WTC11 (cell line): Measurements from ENCODE around the gene PEAR1.

Experiments used
- AFF4 ChIP-seq: sonication (generic); formaldehyde crosslinking; IDR thresholded peaks from 2 replicates; pipeline ENCODE4 v1.8.1; 2023; ENCODE audit warnings: mild to moderate bottlenecking, missing genetic modification reagents, borderline replicate concordance
- ARID4B ChIP-seq: sonication (generic); formaldehyde crosslinking; IDR thresholded peaks from 2 replicates; pipeline ENCODE4 v1.8.0; 2023; ENCODE audit warnings: missing genetic modification reagents, mild to moderate bottlenecking, borderline replicate concordance
- ATF3 ChIP-seq: sonication (generic); formaldehyde crosslinking; conservative IDR thresholded peaks from 2 replicates; pipeline ENCODE4 v1.8.1; 2022; ENCODE audit warnings: mild to moderate bottlenecking, missing genetic modification reagents
- CBFB ChIP-seq: sonication (generic); formaldehyde crosslinking; IDR thresholded peaks from 2 replicates; pipeline ENCODE4 v1.8.1; 2022; ENCODE audit warnings: mild to moderate bottlenecking, low read depth, missing genetic modification reagents
- CTCF ChIP-seq: fragments of 200-600 bp; IDR thresholded peaks from 2 replicates; pipeline ENCODE4 v1.8.0; 2022; ENCODE audit warnings: antibody characterized with exemption
- ERG ChIP-seq: fragments of 250-450 bp; sonication (Bioruptor Pico); IDR thresholded peaks from 2 replicates; pipeline ENCODE4 v1.8.0; 2021; ENCODE audit warnings: mild to moderate bottlenecking
- ESRRA ChIP-seq: sonication (generic); formaldehyde crosslinking; IDR thresholded peaks from 2 replicates; pipeline ENCODE4 v1.8.1; 2022; ENCODE audit warnings: mild to moderate bottlenecking, missing genetic modification reagents, borderline replicate concordance
- FOXJ3 ChIP-seq: sonication (generic); formaldehyde crosslinking; IDR thresholded peaks from 2 replicates; pipeline ENCODE4 v1.9.0; 2021; ENCODE audit warnings: missing genetic modification reagents, mild to moderate bottlenecking, borderline replicate concordance
- NR2C2 ChIP-seq: sonication (generic); formaldehyde crosslinking; IDR thresholded peaks from 2 replicates; pipeline ENCODE4 v1.8.0; 2022; ENCODE audit warnings: mild to moderate bottlenecking, missing genetic modification reagents
- NR3C1 ChIP-seq: sonication (generic); formaldehyde crosslinking; conservative IDR thresholded peaks from 2 replicates; pipeline ENCODE4 v1.8.1; 2023; ENCODE audit warnings: low read depth, mild to moderate bottlenecking, missing genetic modification reagents
- PRRX2 ChIP-seq: fragments of 250-450 bp; sonication (Bioruptor Pico); IDR thresholded peaks from 2 replicates; pipeline ENCODE4 v1.8.0; 2021; ENCODE audit warnings: mild to moderate bottlenecking
- TEAD1 ChIP-seq: sonication (generic); formaldehyde crosslinking; IDR thresholded peaks from 2 replicates; pipeline ENCODE4 v1.8.0; 2022; ENCODE audit warnings: mild to moderate bottlenecking, missing genetic modification reagents
- ZNF138 ChIP-seq: sonication (generic); formaldehyde crosslinking; conservative IDR thresholded peaks from 2 replicates; pipeline ENCODE4 v1.8.1; 2022; ENCODE audit warnings: mild to moderate bottlenecking, moderate library complexity, missing genetic modification reagents
- ZNF416 ChIP-seq: fragments of 250-450 bp; sonication (Bioruptor Pico); IDR thresholded peaks from 2 replicates; pipeline ENCODE4 v1.9.0; 2021; ENCODE audit warnings: mild to moderate bottlenecking, inconsistent platforms

- TF ChIP-seq ERG: no peak
- no peak for TF ChIP-seq CTCF
- no peak for TF ChIP-seq PRRX2 (CRISPR knock-in tag)
- no peak for TF ChIP-seq AFF4
- no peak for TF ChIP-seq TEAD1 (CRISPR knock-in tag)
- TF ChIP-seq ESRRA (CRISPR knock-in tag): no peak
- TF ChIP-seq ZNF416: no peak
- no peak for TF ChIP-seq ATF3 (CRISPR knock-in tag)
- no peak for TF ChIP-seq ZNF138 (CRISPR knock-in tag)
- no peak for TF ChIP-seq NR2C2 (CRISPR knock-in tag)
- no peak for TF ChIP-seq ARID4B (CRISPR knock-in tag)
- TF ChIP-seq FOXJ3 (CRISPR knock-in tag): no peak
- TF ChIP-seq CBFB: no peak
- TF ChIP-seq NR3C1 (CRISPR knock-in tag): no peak
Measured at GRCh38 chr1:156879876-156880275, 13.6 kb upstream of the PEAR1 start.
